Sciatic nerve (tissue), 2 donors: ENCODE results near the gene HYDIN. TPM values are rescaled to one million over a fixed set of nuclear protein-coding genes. Genes with fewer than 3 reads are reported as not detected.
"Not testable (repeated sequence)": the region's sequence is repeated elsewhere in the genome, so short reads cannot be mapped to it uniquely, and the experiment has no call there.

Source experiments
- ATAC-seq: fragments of 200-7000 bp; cut with Tn5 transposase; one replicate; pipeline ENCODE4 v1.9.1; 2020; ENCODE audit warnings: mild to moderate bottlenecking, moderate library complexity
- DNase-seq: peaks from one replicate; pipeline ENCODE4 v3.0.0-alpha.2; 2020; ENCODE audit warnings: low spot score
- intact Hi-C: fragments of 100-400 bp; cut with DNase I; formaldehyde crosslinking; loops from one replicate; pipeline ENCODE4 v1.14.2; 2022
- total RNA-seq: library from RNA; stranded (reverse); fragmentation: NEBNext Ultra II Directional; extraction: Animal tissue kit (Norgen Biotek cat#: 25700); gene quantifications from one replicate; pipeline ENCODE4 v1.2.1, GENCODE V29; 2021
- donor health status: DM: no; HTN: no; CAD: no.
- donor health status: DM: no; HTN: no; CAD: no.

The HYDIN gene
- total RNA-seq, 1 donor from 2014 or later: 3.4 TPM

DNA sequence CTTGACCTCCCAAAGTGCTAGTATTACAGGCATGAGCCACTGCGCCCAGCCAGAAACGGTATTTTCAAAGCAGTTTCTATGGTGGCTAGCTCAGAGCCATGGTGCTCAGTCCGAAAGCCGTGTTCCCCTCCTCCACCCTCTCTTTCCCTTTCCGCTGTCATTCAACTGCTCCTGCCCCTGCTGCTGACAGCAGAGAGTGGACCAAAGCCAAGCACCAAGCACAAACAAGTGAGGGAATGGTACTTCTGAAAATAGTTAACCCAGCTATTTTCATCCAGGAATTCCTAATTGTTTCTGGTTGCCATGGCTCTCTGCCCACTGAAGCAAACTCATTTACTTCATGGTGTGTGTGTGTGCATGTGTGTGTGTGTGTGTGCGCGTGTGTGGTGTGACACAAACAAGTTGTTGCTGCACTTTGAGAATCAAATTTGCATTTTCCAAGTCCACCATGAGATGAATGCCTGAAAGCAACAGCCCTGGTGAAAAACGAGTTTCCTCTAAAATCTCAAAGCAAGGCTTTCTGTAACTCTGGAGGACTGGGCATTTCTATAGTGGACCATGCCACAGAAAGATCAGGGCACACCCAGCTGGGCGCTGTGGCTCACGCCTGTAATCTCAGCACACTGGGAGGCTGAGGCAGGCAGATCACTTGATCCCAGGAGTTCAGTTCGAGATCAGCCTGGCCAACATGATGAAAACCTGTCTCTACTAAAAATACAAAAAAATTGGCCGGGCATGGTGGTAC, 293.6 kb downstream of the HYDIN start:
- DNase-seq, ATAC-seq, intact Hi-C loops: not testable (repeated sequence)

DNA sequence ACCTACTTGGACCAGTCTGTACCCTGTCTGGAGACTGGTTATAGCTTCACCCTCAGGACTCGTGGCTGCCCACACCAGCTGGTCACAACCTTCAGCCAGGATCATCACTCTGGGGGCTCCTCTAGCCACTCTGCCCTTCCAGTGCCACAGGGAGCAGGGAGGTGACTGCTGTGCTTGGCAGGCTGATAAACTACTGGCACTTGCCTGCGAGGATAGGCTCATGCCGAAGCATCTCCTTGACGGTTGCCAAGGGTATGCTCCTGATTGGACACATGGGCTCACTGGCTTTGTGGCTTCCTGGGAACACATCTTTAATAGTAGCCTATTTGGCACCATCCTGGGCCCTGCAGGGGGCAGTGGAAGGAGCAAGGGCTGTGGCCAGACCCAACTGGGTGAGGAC, 295.2 kb downstream of the HYDIN start:
- intact Hi-C loops, DNase-seq, ATAC-seq: not testable (repeated sequence)

DNA sequence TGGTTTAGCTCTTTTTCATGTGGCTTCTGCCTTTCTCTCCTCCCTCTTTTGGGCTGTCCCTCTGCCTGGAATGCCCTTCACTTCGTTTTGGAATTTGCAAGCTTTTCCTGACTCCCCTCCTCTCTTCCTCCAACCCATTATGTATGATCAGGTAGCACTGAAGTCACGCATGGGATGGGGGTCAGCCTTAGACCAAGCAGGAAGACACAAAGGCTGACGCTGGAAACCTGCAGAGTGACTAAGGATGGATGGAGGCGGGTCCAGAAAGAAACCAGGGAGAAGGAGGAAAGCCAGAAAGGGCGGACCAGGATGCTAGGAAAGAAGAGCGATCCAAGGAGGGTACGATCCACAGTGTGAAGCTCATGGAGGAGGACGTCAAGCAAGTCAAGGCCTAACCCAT, 296.8 kb downstream of the HYDIN start:
- ATAC-seq, DNase-seq, intact Hi-C loops: not testable (repeated sequence)

DNA sequence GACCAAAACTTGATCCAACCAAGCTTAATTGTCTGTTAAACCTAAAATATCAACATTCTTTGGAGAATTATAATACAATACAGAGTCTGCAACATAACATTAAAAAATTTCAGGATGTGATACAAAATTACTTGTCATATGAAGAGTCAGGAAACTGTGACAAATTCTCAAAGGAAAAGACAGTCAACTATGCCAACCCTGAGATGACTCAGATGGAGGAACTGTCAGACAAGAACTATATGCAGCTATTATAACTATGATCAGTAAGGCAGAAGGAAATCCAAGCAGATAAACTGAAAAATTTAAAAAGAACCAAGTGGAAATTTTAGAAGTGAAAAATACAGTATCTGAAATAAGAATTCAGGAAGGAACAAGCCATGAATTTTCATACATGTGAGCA, 299.8 kb downstream of the HYDIN start:
- intact Hi-C loops, ATAC-seq, DNase-seq: not testable (repeated sequence)

DNA sequence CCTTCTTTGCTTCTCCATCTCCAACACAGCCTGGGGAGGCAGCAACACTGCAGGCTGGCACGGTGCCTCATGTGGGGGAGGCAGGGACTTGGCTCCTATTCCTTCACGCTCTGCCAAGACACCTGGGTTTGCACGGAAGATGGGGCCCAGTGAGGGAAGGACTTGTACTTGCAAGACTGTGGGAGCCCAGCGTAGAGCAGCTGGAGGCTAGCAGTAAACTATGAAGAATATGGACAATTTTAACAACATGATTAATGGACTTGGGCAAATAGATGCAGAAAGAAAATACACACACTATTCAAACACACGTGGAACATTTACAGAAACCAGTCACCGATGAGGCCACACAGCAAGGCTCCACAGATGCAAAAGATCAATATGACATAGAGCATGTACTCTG, 308.4 kb downstream of the HYDIN start:
- DNase-seq, intact Hi-C loops, ATAC-seq: not testable (repeated sequence)

DNA sequence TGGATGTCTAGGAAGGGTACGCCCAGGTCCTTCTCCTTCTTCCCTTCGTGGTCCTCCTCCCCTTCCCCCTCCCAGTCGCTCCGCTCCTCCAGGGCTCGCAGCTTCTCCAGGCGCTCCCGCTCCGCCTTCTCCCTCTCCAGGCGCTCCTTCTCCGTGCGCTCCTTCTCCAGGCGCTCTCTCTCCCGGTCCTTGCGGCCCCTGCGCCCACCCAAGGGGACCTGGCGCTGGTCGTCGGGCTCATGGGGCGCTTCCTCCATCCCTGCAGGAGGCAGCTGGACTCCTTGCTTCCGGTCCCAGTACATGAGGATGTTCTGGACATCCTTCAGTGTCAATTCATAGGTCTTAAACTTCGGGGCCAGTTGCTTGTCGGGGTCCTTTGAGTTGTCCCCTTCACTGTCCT, 309.9 kb downstream of the HYDIN start:
- DNase-seq, intact Hi-C loops, ATAC-seq: not testable (repeated sequence)

DNA sequence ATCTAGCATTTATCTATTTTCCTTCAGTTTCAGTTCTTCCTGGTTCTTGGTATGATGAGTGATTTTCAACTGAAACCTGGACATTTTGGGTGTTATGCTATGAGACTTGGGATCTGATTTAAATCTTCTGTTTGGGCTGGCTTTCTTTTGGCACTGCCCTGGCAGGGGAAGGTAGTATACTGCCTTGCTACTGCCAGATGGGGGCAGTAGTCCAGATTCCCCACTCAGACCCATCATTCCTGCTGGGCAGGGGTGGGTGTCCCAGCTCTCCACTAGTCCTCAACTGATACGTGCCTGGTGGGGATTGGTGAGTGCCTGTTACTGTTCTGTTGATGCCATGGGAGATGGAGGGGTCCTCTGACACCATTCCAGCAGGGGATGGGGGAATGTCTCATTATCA, 342.3 kb downstream of the HYDIN start:
- DNase-seq, intact Hi-C loops, ATAC-seq: not testable (repeated sequence)

DNA sequence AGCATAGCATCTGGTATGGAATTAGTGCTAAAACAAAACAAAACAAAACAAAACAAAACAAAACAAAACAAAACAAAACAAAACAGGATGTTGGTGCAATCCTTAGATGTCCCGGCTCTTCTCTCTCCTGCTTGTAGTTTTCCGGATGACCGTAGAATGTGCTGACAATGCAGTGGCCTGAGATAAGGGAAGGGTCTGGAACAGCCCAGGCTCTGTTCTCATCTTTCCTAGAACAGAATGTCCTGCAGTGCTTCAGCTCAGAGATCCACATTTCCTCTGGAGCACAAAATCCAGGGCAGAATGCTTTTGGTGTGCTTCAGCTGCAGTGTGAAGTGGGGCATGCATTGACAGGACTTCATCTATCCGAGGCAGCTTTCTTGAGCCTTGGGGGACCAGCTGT, 345.9 kb downstream of the HYDIN start:
- DNase-seq, intact Hi-C loops, ATAC-seq: not testable (repeated sequence)

DNA sequence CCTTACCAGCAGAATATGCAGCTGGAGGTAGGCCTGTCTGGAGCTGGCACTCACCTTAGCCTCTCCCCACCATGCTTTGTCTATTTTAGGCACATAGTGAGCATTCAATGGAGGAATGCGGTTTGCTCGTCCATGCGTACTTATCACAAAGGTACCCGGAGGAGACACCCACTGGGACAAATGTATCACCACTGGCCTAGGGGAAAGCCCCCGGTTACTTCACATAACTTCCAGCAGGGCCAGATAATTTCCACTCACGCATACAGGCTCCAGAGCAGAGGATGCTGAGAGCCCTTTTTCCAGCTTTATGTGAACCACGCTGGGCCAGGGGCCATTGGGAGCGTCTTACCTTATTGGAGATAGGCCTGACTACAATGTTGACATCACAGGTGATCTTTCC, 348.2 kb downstream of the HYDIN start:
- intact Hi-C loops, ATAC-seq, DNase-seq: not testable (repeated sequence)

DNA sequence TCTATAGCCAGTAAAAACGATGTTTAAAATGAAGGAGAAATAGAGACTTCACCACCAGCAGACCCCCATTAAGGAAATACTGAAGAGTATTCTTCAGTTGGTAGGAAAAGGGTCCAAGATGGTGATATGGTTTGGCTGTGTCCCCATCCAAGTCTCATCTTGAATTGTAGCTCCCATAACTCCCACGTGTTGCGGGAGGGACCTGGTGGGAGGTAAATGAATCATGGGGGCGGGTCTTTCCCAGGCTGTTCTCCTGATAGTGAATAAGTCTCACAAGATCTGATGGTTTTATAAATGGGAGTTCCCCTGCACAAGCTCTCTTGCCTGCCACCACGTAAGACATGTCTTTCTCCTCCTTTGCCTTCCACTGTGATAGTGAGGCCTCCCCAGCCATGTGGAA, 352.6 kb downstream of the HYDIN start:
- intact Hi-C loops, DNase-seq, ATAC-seq: not testable (repeated sequence)

DNA sequence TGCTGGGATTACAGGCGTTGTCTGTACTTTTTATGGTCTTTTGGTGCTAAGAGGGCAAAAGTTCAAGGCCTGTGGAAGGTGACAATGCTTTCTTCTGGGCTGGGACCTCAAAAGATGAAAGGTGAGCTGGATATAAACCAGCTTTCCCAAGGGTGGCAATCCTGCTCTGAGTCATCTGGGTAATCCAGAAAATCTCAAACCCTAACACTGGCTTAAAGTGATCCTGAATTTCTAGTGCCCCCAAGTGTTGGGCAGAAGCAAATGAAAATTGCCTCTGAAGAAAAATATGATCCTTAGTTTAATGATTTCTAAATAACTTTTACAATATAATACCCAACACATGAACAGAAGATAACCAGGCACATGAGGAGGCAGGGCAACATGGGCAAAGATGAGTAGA, 354.1 kb downstream of the HYDIN start:
- ATAC-seq, intact Hi-C loops, DNase-seq: not testable (repeated sequence)

DNA sequence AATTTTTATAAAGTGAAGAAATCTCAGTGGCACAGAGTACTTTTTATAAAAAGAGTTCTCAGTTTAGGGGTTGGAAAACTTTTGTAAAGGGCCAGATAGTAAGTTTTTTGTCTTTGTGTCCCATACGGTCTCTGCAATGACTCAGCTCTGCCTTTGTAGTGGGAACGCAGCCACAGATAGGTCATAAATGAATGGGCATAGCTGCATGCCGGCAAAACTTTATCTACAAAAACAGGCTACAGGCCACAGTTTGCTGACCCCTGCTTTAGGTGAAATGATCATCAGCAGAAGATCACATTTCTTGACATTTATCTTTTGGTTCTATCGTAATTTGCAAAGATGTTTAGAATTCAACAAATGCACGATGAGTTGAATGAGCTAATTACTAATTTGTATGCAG, 365.8 kb downstream of the HYDIN start:
- DNase-seq, intact Hi-C loops, ATAC-seq: not testable (repeated sequence)

DNA sequence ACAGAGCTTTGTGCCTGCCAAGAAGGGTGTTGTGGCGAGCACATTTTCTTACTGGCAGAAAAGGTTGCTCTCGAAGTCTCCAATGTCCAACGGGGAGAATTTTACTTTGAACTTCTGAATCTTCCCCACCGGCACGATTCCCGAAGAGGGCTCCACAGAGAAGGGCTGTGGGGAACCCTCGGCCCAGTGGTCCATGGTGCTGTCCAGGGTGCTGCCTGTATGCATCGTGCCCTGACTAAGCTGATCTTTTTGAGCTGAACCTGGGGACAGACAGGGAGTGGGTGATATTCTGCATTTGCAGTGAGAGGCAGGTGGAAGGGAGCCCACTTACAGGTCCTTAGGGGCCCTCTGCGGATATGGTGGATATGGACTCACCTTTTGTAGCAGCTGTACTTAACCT, 368.5 kb downstream of the HYDIN start:
- ATAC-seq, intact Hi-C loops, DNase-seq: not testable (repeated sequence)

DNA sequence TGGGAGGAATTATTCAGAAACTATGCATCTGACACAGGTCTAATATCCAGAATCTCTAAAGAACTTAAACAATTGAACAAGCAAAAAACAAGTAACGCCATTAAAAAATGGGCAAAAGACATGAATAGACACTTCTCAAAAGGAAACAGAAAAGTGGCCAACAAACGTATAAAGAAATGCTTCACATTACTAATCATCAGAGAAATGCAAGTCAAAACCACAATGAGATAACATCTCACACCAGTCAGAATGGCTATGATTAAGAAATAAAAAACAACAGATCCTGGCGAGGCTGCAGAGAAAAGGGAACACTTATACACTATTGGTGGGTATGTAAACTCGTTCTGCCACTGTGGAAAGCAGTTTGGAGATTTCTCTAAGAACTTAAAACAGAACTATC, 379.2 kb downstream of the HYDIN start:
- DNase-seq, ATAC-seq, intact Hi-C loops: not testable (repeated sequence)

DNA sequence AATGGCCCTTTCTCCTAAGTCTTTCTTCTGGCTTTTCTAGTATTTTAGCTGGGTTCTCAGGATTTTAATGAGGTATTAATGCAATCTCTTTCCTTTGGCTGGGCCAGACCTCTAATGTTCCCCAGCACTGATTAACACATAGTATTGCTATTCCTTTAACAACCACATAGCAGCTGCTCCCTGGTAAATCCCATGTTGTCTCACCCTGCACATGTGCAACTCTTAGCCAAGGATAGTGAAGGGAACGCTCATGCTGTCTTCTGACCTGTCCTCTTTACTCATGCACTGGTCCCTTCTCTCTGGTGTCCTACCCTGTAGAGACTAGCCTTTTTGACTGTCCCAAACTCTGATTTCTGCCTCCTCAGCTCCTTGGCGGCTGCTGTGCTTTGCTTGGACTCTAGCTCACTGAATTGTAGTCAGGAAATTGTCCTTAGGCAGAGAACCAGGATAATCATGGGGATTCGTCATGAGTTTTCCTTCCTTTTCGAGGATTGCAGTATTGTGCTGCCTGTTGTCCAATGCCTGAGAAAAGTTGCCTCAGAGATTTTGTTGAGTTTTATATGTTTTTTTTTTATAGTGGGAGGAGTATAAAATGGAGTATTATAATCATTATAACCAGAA, 406.9 kb downstream of the HYDIN start:
- ATAC-seq, intact Hi-C loops, DNase-seq: not testable (repeated sequence)

DNA sequence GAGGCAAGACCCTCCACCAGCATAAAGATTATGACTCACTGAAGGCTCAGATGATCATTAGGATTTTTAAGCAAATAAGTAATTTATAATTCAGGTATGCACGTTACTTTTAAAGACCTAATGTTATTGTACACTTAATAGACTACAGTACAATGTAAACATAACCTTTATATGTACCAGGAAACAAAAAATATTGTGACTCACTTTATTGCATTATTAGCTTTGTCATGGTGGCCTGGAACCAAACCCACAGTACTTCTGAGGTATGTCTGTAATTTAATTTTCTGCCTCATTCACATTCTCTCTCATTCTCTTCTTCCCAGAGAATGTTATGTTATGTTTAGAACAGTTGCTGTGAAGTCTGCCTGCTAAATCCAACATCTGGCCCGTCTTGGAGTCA, 407.8 kb downstream of the HYDIN start:
- intact Hi-C loops, ATAC-seq, DNase-seq: not testable (repeated sequence)

DNA sequence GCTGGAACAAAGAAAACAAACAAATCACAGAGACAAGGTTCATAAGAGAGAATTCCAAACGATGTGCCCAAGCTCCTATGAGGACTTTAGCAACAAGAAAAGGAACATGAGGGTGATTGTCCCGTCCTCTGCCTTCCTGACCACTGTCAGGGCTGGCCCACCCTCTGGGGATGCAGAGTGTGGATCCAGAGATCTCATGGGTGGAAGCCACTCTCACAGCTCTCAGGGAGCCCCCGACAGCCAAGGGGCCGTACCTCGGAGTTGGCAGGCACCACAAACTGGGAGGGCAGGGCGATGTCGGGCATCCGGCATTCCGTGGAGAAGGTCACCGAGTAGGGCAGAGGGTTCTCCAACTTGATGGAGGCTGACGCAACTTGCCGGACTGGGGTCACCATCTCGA, 412.4 kb downstream of the HYDIN start:
- ATAC-seq, DNase-seq, intact Hi-C loops: not testable (repeated sequence)

DNA sequence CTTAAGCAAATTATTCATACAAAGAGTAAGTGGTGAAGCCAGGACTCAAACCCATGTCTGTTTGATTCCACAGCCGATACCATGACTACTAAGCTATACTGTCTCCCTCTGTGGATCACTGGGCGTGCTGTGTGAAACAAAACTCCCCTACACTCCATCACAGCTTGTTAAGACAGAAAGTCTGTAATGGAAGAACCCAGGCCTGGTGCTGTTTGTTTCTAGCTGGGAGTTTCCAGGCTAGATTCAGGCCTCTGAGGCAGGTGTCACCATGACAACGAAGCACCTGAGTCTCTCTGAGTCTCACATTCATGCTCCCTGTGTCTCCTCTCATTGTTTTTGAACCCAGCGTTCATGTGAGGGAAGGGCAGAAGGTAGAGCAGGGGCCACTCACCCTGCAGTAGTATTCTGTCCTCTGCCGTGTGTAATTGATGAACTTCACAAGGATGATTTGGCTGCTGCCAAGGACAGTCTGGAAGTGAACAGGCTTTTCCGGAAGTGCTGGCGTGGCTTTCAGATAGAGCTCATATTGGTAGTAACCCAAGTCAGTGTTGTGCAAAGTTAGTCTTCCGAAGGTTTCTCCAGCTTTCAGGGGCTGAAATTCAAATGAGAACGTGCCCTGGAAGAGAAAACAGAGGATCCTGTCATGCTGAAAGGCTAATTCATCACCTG, 421.0 kb downstream of the HYDIN start:
- no peak for ATAC-seq
- intact Hi-C loops: no loop called here

DNA sequence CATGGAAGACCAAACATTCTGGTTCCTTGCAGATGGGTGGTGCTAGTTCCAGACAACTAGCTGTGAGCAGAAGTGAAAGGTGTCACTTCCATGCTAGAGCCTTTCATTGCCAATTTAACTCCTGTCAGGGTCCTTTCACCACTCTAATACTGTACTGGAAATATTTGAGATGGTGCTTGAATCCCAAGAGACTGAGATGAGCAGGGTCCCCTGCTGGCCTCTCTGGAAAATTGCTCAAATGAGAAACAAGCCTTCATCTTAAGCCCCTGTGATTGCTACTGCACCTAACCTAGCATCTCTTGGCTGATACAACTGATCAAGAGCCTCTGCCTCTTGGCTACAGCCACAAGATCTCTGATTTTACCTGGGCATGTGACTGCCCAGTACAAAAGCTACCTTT, 422.2 kb downstream of the HYDIN start:
- no peak for DNase-seq
- intact Hi-C loops: no loop called here
- no peak for ATAC-seq

More for the DNA sequence above, 421.0 kb downstream of the HYDIN start:
- DNase-seq: no peak

DNA sequence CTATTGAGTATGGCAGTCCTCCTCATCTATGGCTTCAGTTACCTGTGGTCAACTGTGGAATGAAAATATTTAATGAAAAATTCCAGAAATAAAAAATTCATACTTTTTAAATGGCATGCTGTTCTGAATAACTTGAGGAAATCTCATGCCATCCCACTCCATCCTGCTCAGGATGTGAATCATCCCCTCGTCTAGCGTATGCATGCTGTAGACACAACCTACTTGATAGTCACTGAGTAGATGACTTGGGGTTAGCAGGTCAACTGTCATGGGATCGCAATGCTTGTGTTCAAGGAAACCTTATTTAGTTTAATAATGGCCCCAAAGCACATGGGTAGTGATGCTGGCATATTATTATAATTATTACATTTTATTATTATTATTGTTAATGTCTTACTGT, 424.7 kb downstream of the HYDIN start:
- intact Hi-C loops: no loop called here
- ATAC-seq (no peak), DNase-seq (no peak)
